Dermis microvascular lymphatic vessel endothelial cell (primary cell): Measurements from ENCODE around the gene OR9I1. TPM values are rescaled to one million over a fixed set of nuclear protein-coding genes. Genes with fewer than 3 reads are reported as not detected.

ENCODE experiments used
- DNase-seq, 2 donors: peaks; one replicate each; pipeline versions ENCODE4 v3.0.0 to v3.0.0-alpha.2; 2010; ENCODE audit warnings: low read depth in 2 of 2
- total RNA-seq: library from RNA; depleted of rRNA; stranded (reverse); fragments of >200 nt; gene quantifications from 2 replicates; pipeline ENCODE4 v1.2.1, GENCODE V29; 2014

Gene OR9I1
- total RNA-seq: not detected in 2 replicates

- no peak for DNase-seq
Measured at GRCh38 chr11:58125469-58125868, at the start of gene OR9I1. OR9I1 (minus strand) TSS chr11:58125530; CDS start chr11:58119444, 6,086 bp downstream.

GRCh38 chr11:58165504-58166106 lies 40.3 kb upstream of the OR9I1 start:
- no peak for DNase-seq

GRCh38 chr11:58164990-58165389 lies 39.7 kb upstream of the OR9I1 start:
- DNase-seq: no peak

GRCh38 chr11:58164389-58164788 lies 39.1 kb upstream of the OR9I1 start:
- no peak for DNase-seq

GRCh38 chr11:58152781-58153180 lies 27.5 kb upstream of the OR9I1 start:
- no peak for DNase-seq

- DNase-seq: no peak
Measured at GRCh38 chr11:58142761-58143160, 17.4 kb upstream of the OR9I1 start.

- DNase-seq: no peak
Measured at GRCh38 chr11:58135171-58135570, 9.8 kb upstream of the OR9I1 start.

GRCh38 chr11:58134151-58134550 lies 8.8 kb upstream of the OR9I1 start:
- no peak for DNase-seq

GRCh38 chr11:58133309-58134076 lies 8.2 kb upstream of the OR9I1 start:
- no peak for DNase-seq

- no peak for DNase-seq
Measured at GRCh38 chr11:58127350-58127749, 2.0 kb upstream of the OR9I1 start.

GRCh38 chr11:58121096-58121495 lies 4.2 kb downstream of the OR9I1 start:
- no peak for DNase-seq

- DNase-seq: no peak
Measured at GRCh38 chr11:58097437-58097836, 27.9 kb downstream of the OR9I1 start.

- DNase-seq: no peak
Measured at GRCh38 chr11:58086528-58086927, 38.8 kb downstream of the OR9I1 start.

- DNase-seq: no peak
Measured at GRCh38 chr11:58075781-58076180, 49.5 kb downstream of the OR9I1 start.

GRCh38 chr11:58070585-58070984 lies 54.7 kb downstream of the OR9I1 start:
- no peak for DNase-seq

- DNase-seq: no peak
Measured at GRCh38 chr11:58068655-58069054, 56.7 kb downstream of the OR9I1 start.

GRCh38 chr11:58067685-58068084 lies 57.6 kb downstream of the OR9I1 start:
- no peak for DNase-seq

Other genes with a start within 250 kb of the OR9I1 start
- not detected in 2 replicates for gene OR9Q1, start 101.6 kb downstream of the OR9I1 start, total RNA-seq
- not detected in 2 replicates for gene OR6Q1, start 94.6 kb downstream of the OR9I1 start, total RNA-seq
- gene OR9Q2, start 63.5 kb upstream of the OR9I1 start, total RNA-seq: not detected in 2 replicates
- gene OR1S2, start 78.6 kb upstream of the OR9I1 start, total RNA-seq: not detected in 2 replicates
- not detected in 2 replicates for gene OR1S1, start 87.2 kb upstream of the OR9I1 start, total RNA-seq
- not detected in 2 replicates for gene OR10Q1, start 103.4 kb upstream of the OR9I1 start, total RNA-seq
- not detected in 2 replicates for gene OR10W1, start 142.7 kb upstream of the OR9I1 start, total RNA-seq
- not detected in 2 replicates for gene OR5B17, start 233.5 kb upstream of the OR9I1 start, total RNA-seq